Activated T-helper 17 cell treated with anti-CD3 and anti-CD28 coated beads, Interleukin-2, amount 50 U/mL, for 72 hours (primary cell): ENCODE data around the gene CEP72. TPM values are rescaled to one million over a fixed set of nuclear protein-coding genes. Genes with fewer than 3 reads are reported as not detected.
"Not testable (repeated sequence)": the region's sequence is repeated elsewhere in the genome, so short reads cannot be mapped to it uniquely, and the experiment has no call there.

Experiments
- ATAC-seq: fragments of 150-1000 bp; cut with Tn5 transposase; replicated peaks from 2 replicates; pipeline ENCODE4 v1.10.0; 2021; ENCODE audit warnings: mild to moderate bottlenecking, moderate library complexity
- H3K27ac Mint-ChIP-seq: one replicate; pipeline ENCODE4 v1.8.0; 2022; ENCODE audit warnings: mixed read lengths
- H3K27me3 Mint-ChIP-seq: one replicate; pipeline ENCODE4 v1.8.0; 2022; ENCODE audit warnings: mixed read lengths
- H3K36me3 Mint-ChIP-seq: one replicate; pipeline ENCODE4 v1.8.0; 2022; ENCODE audit warnings: low read depth, mild to moderate bottlenecking, mixed read lengths
- H3K4me1 Mint-ChIP-seq: one replicate; pipeline ENCODE4 v1.8.0; 2022; ENCODE audit warnings: mixed read lengths
- H3K4me3 Mint-ChIP-seq: one replicate; pipeline ENCODE4 v1.8.0; 2022; ENCODE audit warnings: mild to moderate bottlenecking, mixed read lengths
- H3K9me3 Mint-ChIP-seq: one replicate; pipeline ENCODE4 v1.8.0; 2022; ENCODE audit warnings: mixed read lengths
- total RNA-seq, 2 donors: library from RNA; stranded (reverse); gene quantifications; one replicate each; pipeline ENCODE4 v1.2.3, GENCODE V29; 2022

Gene CEP72
- total RNA-seq, 2 donors from 2014 or later: 30.0 to 30.9 TPM

GRCh38 chr5:574906-575305 is 37.2 kb upstream of the CEP72 start:
- Mint-ChIP-seq H3K4me3 (no peak overlapping the region), H3K27me3 (peaks cover 32% of the 10 kb centered on the region), H3K9me3 (peaks cover 12% of the 10 kb centered on the region), H3K4me1 (no peaks in the 10 kb centered on the region), H3K27ac (no peak overlapping the region), H3K36me3 (no peaks in the 10 kb centered on the region)
- no peak for ATAC-seq

GRCh38 chr5:575636-576035 is 36.5 kb upstream of the CEP72 start:
- Mint-ChIP-seq H3K36me3 (no peaks in the 10 kb centered on the region), H3K9me3 (peaks cover 12% of the 10 kb centered on the region), H3K27ac (no peak overlapping the region), H3K27me3 (peaks cover 39% of the 10 kb centered on the region), H3K4me3 (no peak overlapping the region), H3K4me1 (no peaks in the 10 kb centered on the region)
- no peak for ATAC-seq

GRCh38 chr5:577214-577613 is 34.9 kb upstream of the CEP72 start:
- H3K4me1 Mint-ChIP-seq: not testable (repeated sequence)
- peaks cover 12% of the 10 kb centered on the region for H3K9me3 Mint-ChIP-seq

GRCh38 chr5:577800-578199 is 34.3 kb upstream of the CEP72 start:
- Mint-ChIP-seq H3K36me3 (no peaks in the 10 kb centered on the region), H3K9me3 (peaks cover 12% of the 10 kb centered on the region), H3K4me1 (no peaks in the 10 kb centered on the region), H3K4me3 (no peak overlapping the region), H3K27ac (no peak overlapping the region), H3K27me3 (peaks cover 47% of the 10 kb centered on the region)
- ATAC-seq: no peak

More at GRCh38 chr5:577214-577613, 34.9 kb upstream of the CEP72 start:
- not testable (repeated sequence) for H3K36me3 Mint-ChIP-seq, ATAC-seq, H3K4me3 Mint-ChIP-seq, H3K27ac Mint-ChIP-seq
- peaks cover 47% of the 10 kb centered on the region for H3K27me3 Mint-ChIP-seq

- H3K4me1 Mint-ChIP-seq: no peaks in the 10 kb centered on the region
- peaks cover 54% of the 10 kb centered on the region for H3K27me3 Mint-ChIP-seq
- H3K27ac Mint-ChIP-seq: no peak overlapping the region
- no peak overlapping the region for H3K4me3 Mint-ChIP-seq
- H3K36me3 Mint-ChIP-seq: no peaks in the 10 kb centered on the region
- peaks cover 12% of the 10 kb centered on the region for H3K9me3 Mint-ChIP-seq
- no peak for ATAC-seq
These were observed 32.9 kb upstream of the CEP72 start for GRCh38 chr5:579211-579610.

GRCh38 chr5:579746-580366 is 32.3 kb upstream of the CEP72 start:
- Mint-ChIP-seq H3K4me3 (no peak overlapping the region), H3K36me3 (no peaks in the 10 kb centered on the region), H3K27ac (no peak overlapping the region), H3K4me1 (no peaks in the 10 kb centered on the region), H3K9me3 (peaks cover 11% of the 10 kb centered on the region), H3K27me3 (peaks cover 50% of the 10 kb centered on the region)
- ATAC-seq: no peak

GRCh38 chr5:580436-580835 is 31.7 kb upstream of the CEP72 start:
- Mint-ChIP-seq H3K9me3 (peaks cover 5% of the 10 kb centered on the region), H3K4me1 (no peaks in the 10 kb centered on the region), H3K36me3 (no peaks in the 10 kb centered on the region), H3K27me3 (peaks cover 44% of the 10 kb centered on the region), H3K27ac (no peak overlapping the region), H3K4me3 (no peak overlapping the region)
- no peak for ATAC-seq

GRCh38 chr5:581266-581665 is 30.9 kb upstream of the CEP72 start:
- no peak for ATAC-seq
- H3K4me1 Mint-ChIP-seq: no peaks in the 10 kb centered on the region
- peaks cover 41% of the 10 kb centered on the region for H3K27me3 Mint-ChIP-seq
- H3K9me3 Mint-ChIP-seq: no peaks in the 10 kb centered on the region
- H3K27ac Mint-ChIP-seq: no peak overlapping the region
- H3K36me3 Mint-ChIP-seq: no peaks in the 10 kb centered on the region
- no peak overlapping the region for H3K4me3 Mint-ChIP-seq

GRCh38 chr5:581941-582340 is 30.2 kb upstream of the CEP72 start:
- Mint-ChIP-seq H3K4me1 (no peaks in the 10 kb centered on the region), H3K27ac (no peak overlapping the region)

GRCh38 chr5:582445-582844 is 29.7 kb upstream of the CEP72 start:
- ATAC-seq, H3K4me1 Mint-ChIP-seq, H3K4me3 Mint-ChIP-seq, H3K9me3 Mint-ChIP-seq, H3K36me3 Mint-ChIP-seq, H3K27ac Mint-ChIP-seq: not testable (repeated sequence)
- peaks cover 38% of the 10 kb centered on the region for H3K27me3 Mint-ChIP-seq

More at GRCh38 chr5:581941-582340, 30.2 kb upstream of the CEP72 start:
- no peaks in the 10 kb centered on the region for H3K9me3 Mint-ChIP-seq
- ATAC-seq: no peak
- H3K27me3 Mint-ChIP-seq: peaks cover 38% of the 10 kb centered on the region
- no peaks in the 10 kb centered on the region for H3K36me3 Mint-ChIP-seq
- no peak overlapping the region for H3K4me3 Mint-ChIP-seq

GRCh38 chr5:582936-583635 is 29.1 kb upstream of the CEP72 start:
- Mint-ChIP-seq H3K27ac (no peak overlapping the region), H3K4me3 (no peak overlapping the region), H3K9me3 (no peaks in the 10 kb centered on the region), H3K36me3 (no peaks in the 10 kb centered on the region), H3K27me3 (peaks cover 34% of the 10 kb centered on the region), H3K4me1 (no peaks in the 10 kb centered on the region)
- ATAC-seq: no peak

GRCh38 chr5:583645-584044 is 28.5 kb upstream of the CEP72 start:
- Mint-ChIP-seq H3K36me3 (no peaks in the 10 kb centered on the region), H3K9me3 (no peaks in the 10 kb centered on the region), H3K4me3 (no peak overlapping the region), H3K4me1 (no peaks in the 10 kb centered on the region), H3K27ac (no peak overlapping the region), H3K27me3 (peaks cover 28% of the 10 kb centered on the region)
- ATAC-seq: no peak

- H3K4me1 Mint-ChIP-seq: no peaks in the 10 kb centered on the region
- H3K9me3 Mint-ChIP-seq: no peaks in the 10 kb centered on the region
- H3K27me3 Mint-ChIP-seq: peaks cover 27% of the 10 kb centered on the region
- no peak overlapping the region for H3K4me3 Mint-ChIP-seq
- H3K27ac Mint-ChIP-seq: no peak overlapping the region
- H3K36me3 Mint-ChIP-seq: no peaks in the 10 kb centered on the region
- no peak for ATAC-seq
These were observed 27.9 kb upstream of the CEP72 start for GRCh38 chr5:584216-584615.

GRCh38 chr5:584846-585245 is 27.3 kb upstream of the CEP72 start:
- H3K36me3 Mint-ChIP-seq: no peaks in the 10 kb centered on the region
- no peaks in the 10 kb centered on the region for H3K9me3 Mint-ChIP-seq
- H3K27ac Mint-ChIP-seq: no peak overlapping the region
- no peaks in the 10 kb centered on the region for H3K4me1 Mint-ChIP-seq
- peaks cover 27% of the 10 kb centered on the region for H3K27me3 Mint-ChIP-seq
- no peak for ATAC-seq
- no peak overlapping the region for H3K4me3 Mint-ChIP-seq

- H3K36me3 Mint-ChIP-seq: no peaks in the 10 kb centered on the region
- no peaks in the 10 kb centered on the region for H3K9me3 Mint-ChIP-seq
- no peak for ATAC-seq
These were observed 26.6 kb upstream of the CEP72 start for GRCh38 chr5:585556-585955.

More at GRCh38 chr5:585556-585955, 26.6 kb upstream of the CEP72 start:
- H3K27ac Mint-ChIP-seq: no peak overlapping the region
- no peaks in the 10 kb centered on the region for H3K4me1 Mint-ChIP-seq
- H3K4me3 Mint-ChIP-seq: no peak overlapping the region
- H3K27me3 Mint-ChIP-seq: peaks cover 21% of the 10 kb centered on the region
